WI38 (cell line): Measurements from ENCODE around the gene AADACL4.

ENCODE experiments used
- H3K4me3 ChIP-seq: 2 replicates; pipeline ENCODE4 v1.5.1; 2011; ENCODE audit warnings: low read depth, mild to moderate bottlenecking, control low read depth, low read length
- TF ChIP-seq, protein P1 (sequence below): IDR thresholded peaks from 2 replicates; pipeline ENCODE4 v1.5.1; 2012; ENCODE audit warnings: low read depth, mild to moderate bottlenecking, control low read depth, low read length

The AADACL4 gene

DNA sequence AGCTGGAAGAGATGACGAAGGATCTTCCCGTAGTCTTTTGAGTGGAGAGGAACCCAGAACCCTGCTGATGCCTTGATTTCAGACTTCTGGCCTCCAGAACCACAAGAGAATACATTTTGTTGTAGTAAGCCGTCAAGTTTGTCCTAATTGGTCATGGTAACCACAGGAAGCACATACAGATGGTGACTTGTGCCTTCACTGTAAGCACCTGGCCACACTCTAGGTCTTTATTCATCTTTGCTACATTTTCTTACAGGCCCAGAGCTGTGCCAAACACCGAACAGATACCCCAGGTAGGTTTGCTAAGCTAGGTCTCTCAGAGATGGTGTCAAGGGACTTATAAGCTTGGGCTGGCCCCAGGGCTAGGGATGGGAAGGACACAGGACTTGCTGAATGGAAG, 30.7 kb upstream of the AADACL4 start:
- TF ChIP-seq, protein P1, sequence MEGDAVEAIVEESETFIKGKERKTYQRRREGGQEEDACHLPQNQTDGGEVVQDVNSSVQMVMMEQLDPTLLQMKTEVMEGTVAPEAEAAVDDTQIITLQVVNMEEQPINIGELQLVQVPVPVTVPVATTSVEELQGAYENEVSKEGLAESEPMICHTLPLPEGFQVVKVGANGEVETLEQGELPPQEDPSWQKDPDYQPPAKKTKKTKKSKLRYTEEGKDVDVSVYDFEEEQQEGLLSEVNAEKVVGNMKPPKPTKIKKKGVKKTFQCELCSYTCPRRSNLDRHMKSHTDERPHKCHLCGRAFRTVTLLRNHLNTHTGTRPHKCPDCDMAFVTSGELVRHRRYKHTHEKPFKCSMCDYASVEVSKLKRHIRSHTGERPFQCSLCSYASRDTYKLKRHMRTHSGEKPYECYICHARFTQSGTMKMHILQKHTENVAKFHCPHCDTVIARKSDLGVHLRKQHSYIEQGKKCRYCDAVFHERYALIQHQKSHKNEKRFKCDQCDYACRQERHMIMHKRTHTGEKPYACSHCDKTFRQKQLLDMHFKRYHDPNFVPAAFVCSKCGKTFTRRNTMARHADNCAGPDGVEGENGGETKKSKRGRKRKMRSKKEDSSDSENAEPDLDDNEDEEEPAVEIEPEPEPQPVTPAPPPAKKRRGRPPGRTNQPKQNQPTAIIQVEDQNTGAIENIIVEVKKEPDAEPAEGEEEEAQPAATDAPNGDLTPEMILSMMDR: no peak
- no peak overlapping the region for H3K4me3 ChIP-seq

- TF ChIP-seq, protein P1: no peak
- H3K4me3 ChIP-seq: peak overlapping the region; percentile 77
These were observed 29.3 kb upstream of the AADACL4 start for GRCh38 chr1:12614402-12615158.

GRCh38 chr1:12615159-12615864, 28.6 kb upstream of the AADACL4 start:
- TF ChIP-seq, protein P1: no peak
- H3K4me3 ChIP-seq: peak overlapping the region; percentile 77

DNA sequence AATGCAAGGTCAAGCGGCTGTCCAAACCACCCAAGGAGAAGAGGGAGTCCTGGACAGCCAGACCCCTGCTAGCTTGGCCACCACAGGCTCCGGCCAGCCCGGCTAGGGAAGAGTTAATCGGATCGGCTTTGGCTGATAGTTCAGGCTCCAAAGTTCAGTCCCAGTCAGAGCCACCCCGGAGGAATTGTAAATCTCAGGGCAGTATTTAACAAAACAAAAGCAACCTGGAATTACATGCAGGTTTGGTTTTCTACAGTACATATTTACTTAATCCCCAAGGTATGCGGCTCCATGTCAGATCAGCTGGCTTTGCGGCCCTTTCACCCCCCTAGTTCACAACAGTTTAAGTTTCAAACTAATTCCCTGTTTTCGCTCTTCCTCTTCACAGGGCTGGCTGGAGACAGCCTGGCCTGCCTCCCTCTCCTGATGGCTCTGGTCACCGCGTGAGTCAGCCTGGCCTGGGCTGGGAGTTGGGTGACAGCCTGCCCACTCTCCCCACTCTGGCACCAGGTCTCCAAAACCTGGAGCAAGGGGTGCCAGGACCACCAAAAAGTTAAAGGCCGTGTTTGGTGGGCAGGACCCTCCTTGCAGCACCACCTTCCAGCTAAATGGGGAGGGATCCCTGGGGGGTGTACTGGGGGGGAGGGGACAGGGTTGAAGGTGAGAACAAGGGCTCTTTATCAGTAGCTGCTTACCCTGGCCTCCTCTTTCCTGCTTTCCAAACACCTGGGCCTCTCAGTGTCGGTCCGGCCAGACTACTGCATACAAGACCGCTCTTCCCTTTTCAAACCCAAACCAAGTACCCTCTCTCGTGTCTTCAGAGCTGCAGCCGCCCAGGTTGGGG, 27.8 kb upstream of the AADACL4 start:
- H3K4me3 ChIP-seq: peak overlapping the region; percentile 77
- TF ChIP-seq, protein P1: no peak

- TF ChIP-seq, protein P1: no peak
- H3K4me3 ChIP-seq: peak overlapping the region; percentile 77
These were observed 27.0 kb upstream of the AADACL4 start for GRCh38 chr1:12616709-12617373.

DNA sequence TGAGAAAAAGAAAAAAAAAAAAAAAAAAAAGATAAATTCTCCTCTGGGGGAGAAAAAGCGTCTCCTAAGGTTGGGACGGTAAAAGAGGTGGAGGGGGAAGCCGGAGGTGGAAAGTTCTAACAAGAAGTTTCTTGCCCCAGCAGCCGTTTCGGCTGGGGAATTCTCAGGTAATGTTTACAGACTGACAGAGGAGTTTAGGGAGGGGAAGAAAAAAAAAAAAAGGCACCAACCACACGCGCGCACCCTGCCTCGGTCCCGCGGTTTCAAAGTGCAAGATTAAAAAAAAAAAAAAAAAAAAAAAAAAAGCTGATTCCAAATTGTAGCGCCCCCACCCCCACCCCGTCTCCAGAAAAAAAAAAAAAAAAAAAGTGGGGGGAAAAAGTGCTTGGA, 26.4 kb upstream of the AADACL4 start:
- TF ChIP-seq, protein P1: no peak
- H3K4me3 ChIP-seq: peak overlapping the region; percentile 77
